NCI-H2107 treated with DMSO at 0.1 percent for 48 hours (cell line): Measurements from ENCODE around the gene TMEM238.
"Not testable (repeated sequence)": the region's sequence is repeated elsewhere in the genome, so short reads cannot be mapped to it uniquely, and the experiment has no call there.

Experiments
- DNase-seq: peaks from one replicate; lab custom pipeline; 2025; ENCODE audit not compliant: unreplicated experiment; lab: John Stamatoyannopoulos, UW

Gene TMEM238

GRCh38 chr19:55341595-55342531 lies 42.2 kb downstream of the TMEM238 start:
- DNase-seq, result no peak

GRCh38 chr19:55341171-55341588 lies 42.9 kb downstream of the TMEM238 start:
- DNase-seq, result peak; percentile 83

DNA sequence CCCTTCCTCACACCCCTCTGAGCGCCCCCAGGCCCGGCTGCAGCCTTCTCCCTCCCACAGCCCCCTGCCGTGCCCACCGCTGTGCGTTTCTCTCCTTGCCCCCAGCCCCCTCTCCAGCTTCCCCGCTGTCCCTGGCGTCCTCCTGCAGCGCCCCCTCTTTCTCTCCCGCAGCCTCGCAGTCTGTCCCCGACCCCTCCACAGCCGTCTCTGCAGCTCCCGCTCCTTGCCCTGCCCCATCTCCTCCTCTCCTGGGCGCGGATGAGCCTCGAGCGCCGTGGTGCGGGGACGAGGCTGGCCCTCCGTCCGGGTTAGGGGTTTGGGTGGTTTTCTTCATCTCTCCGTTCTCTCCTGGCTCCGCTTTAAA lies 43.3 kb downstream of the TMEM238 start:
- peak; percentile 80 for DNase-seq

- no peak for DNase-seq
Observed at GRCh38 chr19:55339889-55340783, 44.0 kb downstream of the TMEM238 start.

DNA sequence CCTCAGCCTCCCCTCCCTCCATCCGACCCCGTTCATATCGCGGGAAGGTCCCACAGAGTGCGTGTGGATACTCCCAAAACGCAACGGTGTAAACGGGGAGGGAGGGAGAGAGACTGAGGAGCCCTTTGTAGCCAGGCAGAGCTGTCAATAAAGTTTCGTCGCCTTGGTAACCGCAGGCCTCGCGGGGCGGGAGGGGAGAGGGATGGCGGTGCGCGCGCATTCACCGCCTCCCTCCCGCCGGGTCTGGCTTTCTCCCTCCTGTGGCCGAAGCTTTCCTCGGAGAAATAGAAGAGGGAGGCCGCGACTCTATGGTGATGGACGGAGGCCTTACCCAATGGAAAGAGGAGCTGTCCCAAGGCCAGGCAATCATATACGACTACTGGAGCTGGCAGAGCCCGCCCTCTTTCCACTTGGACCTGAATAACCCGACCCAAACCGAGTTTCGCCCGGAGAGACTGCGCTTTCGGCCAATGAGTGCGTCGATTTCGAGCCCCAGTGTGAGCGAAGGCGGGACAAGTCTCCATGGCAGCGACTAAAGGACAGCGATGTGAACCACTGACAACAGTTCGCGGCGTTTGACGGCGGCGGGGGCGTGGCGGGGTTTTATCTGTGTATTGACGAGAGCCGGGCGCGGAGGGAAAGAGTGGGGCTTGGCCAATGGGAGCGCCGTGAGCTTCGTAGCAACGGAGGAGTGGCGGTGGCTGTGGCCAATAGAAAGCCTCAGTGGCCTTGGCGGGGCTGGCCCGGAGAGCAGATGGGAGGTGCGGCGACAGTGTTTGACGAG lies 44.8 kb downstream of the TMEM238 start, which contains the start of gene KMT5C:
Gene KMT5C (plus strand): TSS at position 772 of the 784 bp plus-strand sequence. CDS start 2,061 bp downstream, outside the sequence.
- DNase-seq, result peak; percentile 99

DNA sequence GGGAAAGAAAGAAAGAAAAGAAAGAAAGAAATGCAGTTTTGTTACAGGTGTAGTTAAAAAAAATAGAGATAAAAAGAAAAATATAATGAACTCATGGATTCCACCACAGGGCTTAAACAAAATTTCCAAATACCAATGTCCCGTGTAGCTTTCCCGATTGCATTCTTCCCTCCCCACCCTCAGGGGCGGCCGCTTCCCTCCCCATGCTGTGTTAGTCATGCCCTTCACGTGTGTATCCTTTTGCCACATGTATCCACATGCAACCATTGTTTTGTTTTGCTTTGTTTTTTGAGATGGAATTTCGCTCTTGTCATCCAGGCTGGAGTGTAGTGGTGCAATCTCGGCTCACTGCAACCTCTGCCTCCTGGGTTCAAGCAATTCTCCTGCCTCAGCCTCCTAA lies 48.0 kb downstream of the TMEM238 start:
- DNase-seq, result no peak

DNA sequence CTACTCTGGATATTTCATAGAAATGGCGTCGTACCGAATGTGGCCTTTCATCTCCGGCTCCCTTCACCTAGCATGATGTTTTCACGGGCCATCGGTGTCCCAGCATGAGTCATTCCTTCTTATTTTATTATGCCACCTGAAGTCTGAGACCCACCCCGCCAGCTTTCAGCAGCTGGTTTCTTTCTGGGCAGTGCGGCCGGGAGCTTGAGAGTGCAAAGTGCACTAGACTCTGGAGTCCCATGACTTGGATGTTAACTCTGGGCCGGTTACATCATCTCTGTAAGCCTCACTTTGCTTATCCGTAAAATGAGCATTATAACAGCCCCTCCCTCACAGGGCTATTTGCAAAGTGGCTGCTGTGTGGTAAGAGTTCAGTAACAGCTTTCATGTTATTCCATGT lies 50.2 kb downstream of the TMEM238 start:
- DNase-seq, result no peak

- not testable (repeated sequence) for DNase-seq
Observed at GRCh38 chr19:55329791-55330190, 54.3 kb downstream of the TMEM238 start.
